ENCODE results near the gene OSBPL2. TPM values are rescaled to one million over a fixed set of nuclear protein-coding genes. Genes with fewer than 3 reads are reported as not detected.

OSBPL2 gene
- total RNA-seq, 1 donor from 2014 or later = 28.4 TPM

- Histone ChIP-seq H3K36me3 (no peaks in the 10 kb centered on the region), H3K4me1 (no peaks in the 10 kb centered on the region), H3K27me3 (no peaks in the 10 kb centered on the region), H2AFZ (replicated peaks) (no peak overlapping the region), H3K9ac (no peak overlapping the region), H4K20me1 (ENCODE audit: low read depth) (peaks cover 7% of the 10 kb centered on the region), H3F3A (ENCODE audit: low read depth) (peaks cover 2% of the 10 kb centered on the region), H3K27ac (no peak overlapping the region), H3K9me3 (ENCODE audit: low read depth) (no peaks in the 10 kb centered on the region), H3K79me2 (ENCODE audit: low read depth) (peaks cover 10% of the 10 kb centered on the region), H3K4me2 (no peak overlapping the region), H3K4me3 (no peak overlapping the region)
- Mint-ChIP-seq H3K27me3 (ENCODE audit: insufficient read depth, low read depth) (peaks cover 2% of the 10 kb centered on the region), H3K4me3 (no peak overlapping the region), H3K4me1 (peaks cover 3% of the 10 kb centered on the region), H3K27ac (no peak overlapping the region), H3K9me3 (no peaks in the 10 kb centered on the region), H3K36me3 (peaks cover 3% of the 10 kb centered on the region)
- TF ChIP-seq CTCF (IDR thresholded peaks at IDR 0.05) = no peak
- TF ChIP-seq EZH2phosphoT487 (IDR thresholded peaks at IDR 0.05) = no peak
- TF ChIP-seq EZH2 (IDR thresholded peaks at IDR 0.05) = no peak
- no peak for DNase-seq (ENCODE audit: low spot score)
Measured at GRCh38 chr20:62309947-62310756, 71.8 kb downstream of the OSBPL2 start.

GRCh38 chr20:62310757-62311121, 72.4 kb downstream of the OSBPL2 start:
- no peaks in the 10 kb centered on the region for H3K27me3 ChIP-seq
- no peak for TF ChIP-seq CTCF (IDR thresholded peaks at IDR 0.05)
- no peak for TF ChIP-seq EZH2phosphoT487 (IDR thresholded peaks at IDR 0.05)
- no peak for TF ChIP-seq EZH2 (IDR thresholded peaks at IDR 0.05)
- Mint-ChIP-seq H3K27me3 (ENCODE audit: insufficient read depth, low read depth) (peaks cover 2% of the 10 kb centered on the region), H3K4me1 (no peaks in the 10 kb centered on the region), H3K4me3 (no peak overlapping the region), H3K36me3 (no peaks in the 10 kb centered on the region), H3K27ac (no peak overlapping the region), H3K9me3 (no peaks in the 10 kb centered on the region)
- H3K4me3 ChIP-seq = no peak overlapping the region
- no peak overlapping the region for H3K9ac ChIP-seq
- DNase-seq (ENCODE audit: low spot score) = no peak
- H3K36me3 ChIP-seq = no peaks in the 10 kb centered on the region
- no peak overlapping the region for H2AFZ ChIP-seq (replicated peaks)
- no peak overlapping the region for H3K27ac ChIP-seq
- H3K4me1 ChIP-seq = no peaks in the 10 kb centered on the region
- peaks cover under 1% of the 10 kb centered on the region for H4K20me1 ChIP-seq (ENCODE audit: low read depth)
- H3K9me3 ChIP-seq (ENCODE audit: low read depth) = no peaks in the 10 kb centered on the region
- H3F3A ChIP-seq (ENCODE audit: low read depth) = no peaks in the 10 kb centered on the region
- H3K4me2 ChIP-seq = no peak overlapping the region
- H3K79me2 ChIP-seq (ENCODE audit: low read depth) = peaks cover 4% of the 10 kb centered on the region

GRCh38 chr20:62311150-62311549, 72.8 kb downstream of the OSBPL2 start:
- H3K27me3 Mint-ChIP-seq (ENCODE audit: insufficient read depth, low read depth) = peaks cover 2% of the 10 kb centered on the region
- Histone ChIP-seq H3K27ac (no peak overlapping the region), H3K36me3 (no peaks in the 10 kb centered on the region)

More at GRCh38 chr20:62311150-62311549, 72.8 kb downstream of the OSBPL2 start:
- no peaks in the 10 kb centered on the region for H3K4me1 Mint-ChIP-seq
- no peaks in the 10 kb centered on the region for H3K4me1 ChIP-seq
- H3K27ac Mint-ChIP-seq = no peak overlapping the region
- H3K9me3 Mint-ChIP-seq = no peaks in the 10 kb centered on the region
- H3K4me3 ChIP-seq = no peak overlapping the region
- H4K20me1 ChIP-seq (ENCODE audit: low read depth) = no peaks in the 10 kb centered on the region
- no peak for DNase-seq (ENCODE audit: low spot score)
- H3K36me3 Mint-ChIP-seq = no peaks in the 10 kb centered on the region
- H3K9me3 ChIP-seq (ENCODE audit: low read depth) = no peaks in the 10 kb centered on the region
- TF ChIP-seq EZH2phosphoT487 (IDR thresholded peaks at IDR 0.05) = no peak
- no peak for TF ChIP-seq EZH2 (IDR thresholded peaks at IDR 0.05)
- TF ChIP-seq CTCF (IDR thresholded peaks at IDR 0.05) = no peak
- H3K79me2 ChIP-seq (ENCODE audit: low read depth) = no peaks in the 10 kb centered on the region
- H3K27me3 ChIP-seq = no peaks in the 10 kb centered on the region
- H3K4me2 ChIP-seq = no peak overlapping the region
- H3K4me3 Mint-ChIP-seq = no peak overlapping the region
- no peaks in the 10 kb centered on the region for H3F3A ChIP-seq (ENCODE audit: low read depth)
- H2AFZ ChIP-seq (replicated peaks) = no peak overlapping the region
- no peak overlapping the region for H3K9ac ChIP-seq

Measured in neural progenitor cell (in vitro differentiated cells).